Activated CD8-positive, alpha-beta memory T cell treated with anti-CD3 and anti-CD28 coated beads, Interleukin-2, amount 10 ng/mL, durations not matched to agents 7 days and 5 days (primary cell): ENCODE results near the gene CALM1. TPM values are rescaled to one million over a fixed set of nuclear protein-coding genes. Genes with fewer than 3 reads are reported as not detected.

Source experiments
- ATAC-seq: fragments of 150-1000 bp; cut with Tn5 transposase; one replicate; pipeline ENCODE4 v1.10.0; 2021; ENCODE audit warnings: moderate library complexity
- CTCF ChIA-PET: fragments of 350-600 bp; sonication (Branson Sonifier 250); formaldehyde crosslinking; loops from one replicate; lab custom pipeline; 2021; ENCODE audit warnings: antibody characterized with exemption; lab: Charles Lee
- DNase-seq: peaks from one replicate; pipeline ENCODE4 v3.0.0-alpha.2; 2020
- H3K27ac Mint-ChIP-seq: one replicate; pipeline ENCODE4 v1.8.0; 2021; ENCODE audit warnings: mild to moderate bottlenecking, mixed read lengths
- H3K27me3 Mint-ChIP-seq: one replicate; pipeline ENCODE4 v1.8.0; 2021; ENCODE audit warnings: mixed read lengths
- H3K36me3 Mint-ChIP-seq: one replicate; pipeline ENCODE4 v1.8.0; 2021; ENCODE audit warnings: mild to moderate bottlenecking, mixed read lengths
- H3K4me1 Mint-ChIP-seq: one replicate; pipeline ENCODE4 v1.8.0; 2021; ENCODE audit warnings: mixed read lengths
- H3K4me3 Mint-ChIP-seq: one replicate; pipeline ENCODE4 v1.8.0; 2021; ENCODE audit warnings: mild to moderate bottlenecking, moderate library complexity, mixed read lengths
- H3K9me3 Mint-ChIP-seq: one replicate; pipeline ENCODE4 v1.8.0; 2022; ENCODE audit warnings: low read depth, mixed read lengths
- total RNA-seq, 2 experiments: library from RNA; stranded (reverse); gene quantifications; one replicate each; pipeline ENCODE4 v1.2.3, GENCODE V29; 2021

The CALM1 gene
- total RNA-seq, 2 experiments from 2014 or later: 634 to 673 TPM

GRCh38 chr14:90424686-90425372 lies 28.0 kb downstream of the CALM1 start:
- H3K4me1 Mint-ChIP-seq: no peaks in the 10 kb centered on the region

GRCh38 chr14:90425373-90425879 lies 28.6 kb downstream of the CALM1 start:
- H3K27ac Mint-ChIP-seq: no peak overlapping the region
- ATAC-seq (no peak), DNase-seq (no peak)
- no peaks in the 10 kb centered on the region for H3K27me3 Mint-ChIP-seq
- no peak overlapping the region for H3K4me3 Mint-ChIP-seq
- CTCF ChIA-PET: no interaction called here
- H3K4me1 Mint-ChIP-seq: no peaks in the 10 kb centered on the region
- peaks cover 2% of the 10 kb centered on the region for H3K9me3 Mint-ChIP-seq
- H3K36me3 Mint-ChIP-seq: no peaks in the 10 kb centered on the region

More at GRCh38 chr14:90424686-90425372, 28.0 kb downstream of the CALM1 start:
- Mint-ChIP-seq H3K4me3 (no peak overlapping the region), H3K27me3 (no peaks in the 10 kb centered on the region), H3K36me3 (no peaks in the 10 kb centered on the region), H3K9me3 (peaks cover 2% of the 10 kb centered on the region), H3K27ac (no peak overlapping the region)
- CTCF ChIA-PET: no interaction called here
- ATAC-seq (no peak), DNase-seq (no peak)

- ATAC-seq: no peak
- Mint-ChIP-seq H3K27me3 (no peaks in the 10 kb centered on the region), H3K9me3 (peaks cover 2% of the 10 kb centered on the region), H3K27ac (no peak overlapping the region), H3K4me3 (no peak overlapping the region), H3K4me1 (no peaks in the 10 kb centered on the region), H3K36me3 (no peaks in the 10 kb centered on the region)
- CTCF ChIA-PET: no interaction called here
- DNase-seq: no peak
Measured at GRCh38 chr14:90426031-90426540, 29.3 kb downstream of the CALM1 start.

- H3K4me1 Mint-ChIP-seq: no peaks in the 10 kb centered on the region
- DNase-seq (no peak), ATAC-seq (no peak)
- no peak overlapping the region for H3K4me3 Mint-ChIP-seq
- no peaks in the 10 kb centered on the region for H3K27me3 Mint-ChIP-seq
- H3K9me3 Mint-ChIP-seq: peaks cover 2% of the 10 kb centered on the region
- CTCF ChIA-PET: no interaction called here
- H3K27ac Mint-ChIP-seq: no peak overlapping the region
- no peaks in the 10 kb centered on the region for H3K36me3 Mint-ChIP-seq
Measured at GRCh38 chr14:90426663-90427062, 29.8 kb downstream of the CALM1 start.

- CTCF ChIA-PET: no interaction called here
- no peak overlapping the region for H3K27ac Mint-ChIP-seq
- no peaks in the 10 kb centered on the region for H3K27me3 Mint-ChIP-seq
- no peaks in the 10 kb centered on the region for H3K36me3 Mint-ChIP-seq
- DNase-seq (no peak), ATAC-seq (no peak)
- no peak overlapping the region for H3K4me3 Mint-ChIP-seq
- peaks cover 2% of the 10 kb centered on the region for H3K9me3 Mint-ChIP-seq
- no peaks in the 10 kb centered on the region for H3K4me1 Mint-ChIP-seq
Measured at GRCh38 chr14:90427848-90428426, 31.1 kb downstream of the CALM1 start.

- peaks cover 2% of the 10 kb centered on the region for H3K9me3 Mint-ChIP-seq
- no peaks in the 10 kb centered on the region for H3K4me1 Mint-ChIP-seq
- ATAC-seq: no peak
Measured at GRCh38 chr14:90428676-90429075, 31.8 kb downstream of the CALM1 start.

GRCh38 chr14:90429236-90429635 lies 32.4 kb downstream of the CALM1 start:
- H3K4me1 Mint-ChIP-seq: no peaks in the 10 kb centered on the region
- no peak overlapping the region for H3K4me3 Mint-ChIP-seq
- no peaks in the 10 kb centered on the region for H3K27me3 Mint-ChIP-seq
- CTCF ChIA-PET: no interaction called here
- H3K9me3 Mint-ChIP-seq: peaks cover 2% of the 10 kb centered on the region
- no peak for ATAC-seq
- no peak for DNase-seq
- no peak overlapping the region for H3K27ac Mint-ChIP-seq
- H3K36me3 Mint-ChIP-seq: no peaks in the 10 kb centered on the region

More at GRCh38 chr14:90428676-90429075, 31.8 kb downstream of the CALM1 start:
- DNase-seq: no peak
- Mint-ChIP-seq H3K27me3 (no peaks in the 10 kb centered on the region), H3K4me3 (no peak overlapping the region), H3K36me3 (no peaks in the 10 kb centered on the region), H3K27ac (no peak overlapping the region)
- CTCF ChIA-PET: no interaction called here

GRCh38 chr14:90429754-90430153 lies 32.9 kb downstream of the CALM1 start:
- H3K36me3 Mint-ChIP-seq: no peaks in the 10 kb centered on the region
- H3K4me1 Mint-ChIP-seq: no peaks in the 10 kb centered on the region
- no peak overlapping the region for H3K27ac Mint-ChIP-seq
- DNase-seq: no peak
- no peak overlapping the region for H3K4me3 Mint-ChIP-seq
- CTCF ChIA-PET: interaction anchor here (1.2 to 1.7 kb wide), 2 partner anchors 20 to 285 kb away, joined by 4 to 5 read pairs; no protein-coding TSS in a partner anchor
- no peaks in the 10 kb centered on the region for H3K27me3 Mint-ChIP-seq
- no peak for ATAC-seq
- H3K9me3 Mint-ChIP-seq: peaks cover 2% of the 10 kb centered on the region

GRCh38 chr14:90434370-90435020 lies 37.7 kb downstream of the CALM1 start:
- H3K9me3 Mint-ChIP-seq: no peaks in the 10 kb centered on the region
- no peak overlapping the region for H3K4me3 Mint-ChIP-seq
- H3K4me1 Mint-ChIP-seq: no peaks in the 10 kb centered on the region
- no peak overlapping the region for H3K27ac Mint-ChIP-seq
- ATAC-seq: no peak
- no peaks in the 10 kb centered on the region for H3K27me3 Mint-ChIP-seq
- H3K36me3 Mint-ChIP-seq: no peaks in the 10 kb centered on the region
- DNase-seq: no peak
- CTCF ChIA-PET: no interaction called here

GRCh38 chr14:90438841-90439240 lies 42.0 kb downstream of the CALM1 start:
- Mint-ChIP-seq H3K27ac (no peak overlapping the region), H3K27me3 (peaks cover 9% of the 10 kb centered on the region), H3K9me3 (no peaks in the 10 kb centered on the region), H3K4me1 (no peaks in the 10 kb centered on the region), H3K36me3 (no peaks in the 10 kb centered on the region), H3K4me3 (no peak overlapping the region)
- no peak for DNase-seq
- ATAC-seq: no peak
- CTCF ChIA-PET: no interaction called here

- Mint-ChIP-seq H3K36me3 (no peaks in the 10 kb centered on the region), H3K27ac (no peak overlapping the region), H3K4me3 (no peak overlapping the region), H3K4me1 (no peaks in the 10 kb centered on the region), H3K9me3 (no peaks in the 10 kb centered on the region), H3K27me3 (peaks cover 9% of the 10 kb centered on the region)
- CTCF ChIA-PET: no interaction called here
- ATAC-seq (no peak), DNase-seq (no peak)
Measured at GRCh38 chr14:90440021-90440451, 43.2 kb downstream of the CALM1 start.

- Mint-ChIP-seq H3K9me3 (no peaks in the 10 kb centered on the region), H3K4me3 (no peak overlapping the region), H3K4me1 (no peaks in the 10 kb centered on the region), H3K27me3 (peaks cover 9% of the 10 kb centered on the region), H3K27ac (no peak overlapping the region), H3K36me3 (no peaks in the 10 kb centered on the region)
- ATAC-seq (no peak), DNase-seq (no peak)
- CTCF ChIA-PET: no interaction called here
Measured at GRCh38 chr14:90440592-90440991, 43.8 kb downstream of the CALM1 start.

- CTCF ChIA-PET: no interaction called here
Measured at GRCh38 chr14:90442388-90442787, 45.6 kb downstream of the CALM1 start.

More at GRCh38 chr14:90442388-90442787, 45.6 kb downstream of the CALM1 start:
- H3K4me3 Mint-ChIP-seq: no peak overlapping the region
- DNase-seq (no peak), ATAC-seq (no peak)
- H3K27me3 Mint-ChIP-seq: peaks cover 9% of the 10 kb centered on the region
- H3K27ac Mint-ChIP-seq: no peak overlapping the region
- no peaks in the 10 kb centered on the region for H3K9me3 Mint-ChIP-seq
- H3K36me3 Mint-ChIP-seq: no peaks in the 10 kb centered on the region
- no peaks in the 10 kb centered on the region for H3K4me1 Mint-ChIP-seq
